ENCODE data around the gene POU6F2. TPM values are rescaled to one million over a fixed set of nuclear protein-coding genes. Genes with fewer than 3 reads are reported as not detected.

Gene POU6F2
- total RNA-seq, 1 donor from 2014 or later = 0.44 TPM

- Histone ChIP-seq H3K4me3 (no peak overlapping the region), H3K36me3 (no peaks in the 10 kb centered on the region), H3K4me1 (no peaks in the 10 kb centered on the region), H3K9me3 (replicated peaks) (no peaks in the 10 kb centered on the region), H3K27me3 (ENCODE audit: low read depth) (peaks cover 27% of the 10 kb centered on the region), H3K27ac (replicated peaks) (no peak overlapping the region)
- DNase-seq = peak; percentile 33
- no peak for TF ChIP-seq CTCF (IDR thresholded peaks at IDR 0.05; ENCODE audit: borderline replicate concordance)
- intact Hi-C loops (cut with micrococcal nuclease) = no loop called here
Observed at GRCh38 chr7:39271402-39271801, 293.7 kb downstream of the POU6F2 start.

- intact Hi-C loops (cut with micrococcal nuclease) = no loop called here
- no peak for DNase-seq
- no peak overlapping the region for H3K27ac ChIP-seq (replicated peaks)
- no peak overlapping the region for H3K4me3 ChIP-seq
- H3K36me3 ChIP-seq = no peaks in the 10 kb centered on the region
- H3K27me3 ChIP-seq (ENCODE audit: low read depth) = peaks cover 27% of the 10 kb centered on the region
- H3K4me1 ChIP-seq = no peaks in the 10 kb centered on the region
- H3K9me3 ChIP-seq (replicated peaks) = no peaks in the 10 kb centered on the region
- no peak for TF ChIP-seq CTCF (IDR thresholded peaks at IDR 0.05; ENCODE audit: borderline replicate concordance)
Observed at GRCh38 chr7:39272111-39272510, 294.4 kb downstream of the POU6F2 start.

- Histone ChIP-seq H3K36me3 (no peaks in the 10 kb centered on the region), H3K4me3 (no peak overlapping the region), H3K9me3 (replicated peaks) (no peaks in the 10 kb centered on the region), H3K4me1 (no peaks in the 10 kb centered on the region), H3K27ac (replicated peaks) (no peak overlapping the region), H3K27me3 (ENCODE audit: low read depth) (peaks cover 27% of the 10 kb centered on the region)
- intact Hi-C loops (cut with micrococcal nuclease) = no loop called here
- TF ChIP-seq CTCF (IDR thresholded peaks at IDR 0.05; ENCODE audit: borderline replicate concordance) = no peak
- no peak for DNase-seq
Observed at GRCh38 chr7:39272691-39273090, 295.0 kb downstream of the POU6F2 start.

- TF ChIP-seq CTCF (IDR thresholded peaks at IDR 0.05; ENCODE audit: borderline replicate concordance) = no peak
- H3K36me3 ChIP-seq = no peaks in the 10 kb centered on the region
- H3K27me3 ChIP-seq (ENCODE audit: low read depth) = peaks cover 14% of the 10 kb centered on the region
Observed at GRCh38 chr7:39280337-39280736, 302.6 kb downstream of the POU6F2 start.

GRCh38 chr7:39285256-39285655, 307.5 kb downstream of the POU6F2 start:
- peaks cover 7% of the 10 kb centered on the region for H3K9me3 ChIP-seq (replicated peaks)
- no peak for DNase-seq
- no peaks in the 10 kb centered on the region for H3K4me1 ChIP-seq
- H3K27me3 ChIP-seq (ENCODE audit: low read depth) = peaks cover 36% of the 10 kb centered on the region
- TF ChIP-seq CTCF (IDR thresholded peaks at IDR 0.05; ENCODE audit: borderline replicate concordance) = no peak
- no peaks in the 10 kb centered on the region for H3K36me3 ChIP-seq
- H3K4me3 ChIP-seq = no peak overlapping the region
- no peak overlapping the region for H3K27ac ChIP-seq (replicated peaks)
- intact Hi-C loops (cut with micrococcal nuclease) = no loop called here

More at GRCh38 chr7:39280337-39280736, 302.6 kb downstream of the POU6F2 start:
- H3K4me3 ChIP-seq = no peak overlapping the region
- H3K4me1 ChIP-seq = no peaks in the 10 kb centered on the region
- peaks cover 7% of the 10 kb centered on the region for H3K9me3 ChIP-seq (replicated peaks)
- no peak overlapping the region for H3K27ac ChIP-seq (replicated peaks)
- no peak for DNase-seq
- intact Hi-C loops (cut with micrococcal nuclease) = no loop called here

- H3K27me3 ChIP-seq (ENCODE audit: low read depth) = peaks cover 46% of the 10 kb centered on the region
- no peaks in the 10 kb centered on the region for H3K9me3 ChIP-seq (replicated peaks)
- intact Hi-C loops (cut with micrococcal nuclease) = no loop called here
- no peaks in the 10 kb centered on the region for H3K4me1 ChIP-seq
- no peak for DNase-seq
- no peaks in the 10 kb centered on the region for H3K36me3 ChIP-seq
- no peak overlapping the region for H3K4me3 ChIP-seq
- no peak for TF ChIP-seq CTCF (IDR thresholded peaks at IDR 0.05; ENCODE audit: borderline replicate concordance)
- H3K27ac ChIP-seq (replicated peaks) = no peak overlapping the region
Observed at GRCh38 chr7:39288303-39288702, 310.6 kb downstream of the POU6F2 start.
